HuH-7 (cell line): Measurements from ENCODE around the gene KCND3.

Experiments used
- DNase-seq: peaks from one replicate; pipeline ENCODE4 v3.0.0; 2011; ENCODE audit warnings: low spot score

KCND3 gene

GRCh38 chr1:111988743-111989453 is 570 bp downstream of the KCND3 start:
- DNase-seq: no peak

DNA sequence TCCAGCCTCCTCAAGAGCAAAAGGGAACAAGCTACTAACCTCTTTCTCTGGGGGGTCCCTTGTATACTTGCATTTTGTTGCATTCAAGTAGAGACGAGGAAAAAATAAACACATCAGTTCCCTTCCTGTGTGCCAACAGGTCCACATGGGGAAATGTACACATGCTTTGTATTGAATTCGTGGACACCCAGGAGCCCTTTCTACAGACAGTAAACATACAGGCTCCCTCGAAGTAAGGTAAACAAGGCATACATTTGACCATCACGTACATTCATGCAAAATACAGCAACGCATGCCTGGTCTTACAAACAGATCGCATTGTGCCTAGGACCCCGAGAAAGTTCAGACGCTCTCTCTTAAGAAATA is 1.1 kb downstream of the KCND3 start:
- DNase-seq: no peak

DNA sequence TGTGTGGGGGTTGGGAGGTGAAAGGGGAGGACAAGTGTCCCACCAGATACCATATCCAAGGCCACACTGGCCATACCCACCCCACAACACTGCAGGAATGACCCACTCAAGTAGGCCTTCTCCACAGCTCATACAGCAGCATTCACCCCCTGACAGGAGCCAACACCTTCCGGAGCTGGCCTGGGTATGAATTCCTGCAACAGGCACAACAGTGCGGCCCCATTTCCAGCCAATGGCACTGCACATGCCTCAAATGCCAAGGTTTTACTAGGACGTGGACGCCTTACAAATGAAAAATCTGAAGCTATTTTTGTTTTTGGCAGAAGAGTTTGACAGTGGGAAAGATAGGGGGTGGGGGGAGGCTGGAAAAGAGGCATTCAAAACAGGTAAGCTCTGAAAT is 2.0 kb downstream of the KCND3 start:
- DNase-seq: no peak

DNA sequence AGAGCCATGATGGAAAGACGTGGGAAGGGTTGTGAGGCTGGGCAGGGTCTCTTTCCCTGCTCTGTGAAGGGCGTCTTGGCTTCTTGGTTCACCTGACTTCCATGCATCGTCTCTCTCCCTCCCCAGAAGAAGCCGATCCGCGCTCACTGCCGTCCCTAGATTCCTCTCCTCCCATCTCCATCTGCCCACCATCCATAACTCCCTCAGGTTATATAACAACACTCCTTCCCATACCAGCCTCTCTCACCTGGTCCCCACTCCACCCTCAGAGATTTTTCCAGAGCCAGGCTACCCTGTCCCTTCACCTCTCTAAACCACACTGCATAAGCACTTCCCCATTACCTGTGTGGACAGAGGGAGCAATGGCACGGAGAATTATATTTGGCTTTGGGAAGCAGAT is 6.0 kb downstream of the KCND3 start:
- no peak for DNase-seq

GRCh38 chr1:111982428-111982827 is 7.0 kb downstream of the KCND3 start:
- no peak for DNase-seq

DNA sequence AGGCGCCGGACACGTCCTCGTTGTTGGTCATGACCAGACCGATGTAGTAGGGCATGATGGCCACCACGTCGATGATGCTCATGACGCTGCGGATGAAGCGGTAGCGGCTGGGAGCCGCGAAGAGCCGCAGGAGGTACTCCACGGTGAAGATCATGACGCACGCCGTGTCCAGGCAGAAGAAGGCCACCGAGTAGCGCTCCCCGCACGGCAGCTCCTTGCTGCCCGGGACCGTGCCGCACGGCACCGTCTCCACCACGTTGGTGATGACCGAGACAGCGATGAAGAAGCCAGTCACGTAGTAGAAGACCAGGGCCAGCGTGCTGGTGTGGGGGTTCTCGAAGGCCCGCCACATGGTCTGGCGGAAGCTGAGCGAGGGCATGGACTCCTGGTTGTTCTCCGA is 7.6 kb downstream of the KCND3 start:
- no peak for DNase-seq

DNA sequence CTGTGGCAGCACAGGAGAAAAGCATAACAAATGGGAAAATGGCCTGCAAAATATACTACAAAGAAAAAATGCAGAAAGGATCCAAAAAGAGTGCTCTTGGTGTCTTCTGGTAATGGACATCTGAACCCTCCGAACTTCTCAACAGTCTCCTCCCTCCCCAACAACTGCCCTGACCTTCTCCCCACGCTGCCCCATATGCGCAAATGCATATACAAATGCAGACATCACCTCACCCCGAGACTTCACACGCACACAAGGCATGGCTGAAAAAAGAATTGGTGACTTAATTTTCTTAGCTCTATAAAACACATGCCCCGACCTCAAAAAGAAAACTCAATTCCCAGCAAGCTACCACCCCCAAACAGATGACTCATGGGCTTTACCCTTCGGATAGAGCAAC is 8.4 kb downstream of the KCND3 start:
- DNase-seq: no peak

DNA sequence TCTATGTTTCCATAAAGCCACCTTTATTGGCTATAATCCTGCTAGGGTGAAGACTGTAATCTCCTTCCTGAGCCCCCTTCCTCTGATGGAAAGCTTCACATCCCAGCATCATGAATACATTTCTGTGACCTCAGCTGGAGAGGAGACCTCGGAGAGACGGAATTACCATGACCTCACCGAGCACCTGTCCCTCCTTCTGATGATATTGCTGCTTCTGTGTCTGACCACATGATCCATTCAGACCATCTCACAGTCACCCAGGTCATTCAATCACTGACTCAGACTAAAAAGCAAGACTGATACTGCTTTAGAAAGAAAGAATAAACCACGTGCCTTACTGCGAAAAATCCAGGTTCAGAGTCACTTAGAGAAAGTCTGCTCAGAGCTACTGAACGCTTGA is 8.8 kb downstream of the KCND3 start:
- DNase-seq: no peak

DNA sequence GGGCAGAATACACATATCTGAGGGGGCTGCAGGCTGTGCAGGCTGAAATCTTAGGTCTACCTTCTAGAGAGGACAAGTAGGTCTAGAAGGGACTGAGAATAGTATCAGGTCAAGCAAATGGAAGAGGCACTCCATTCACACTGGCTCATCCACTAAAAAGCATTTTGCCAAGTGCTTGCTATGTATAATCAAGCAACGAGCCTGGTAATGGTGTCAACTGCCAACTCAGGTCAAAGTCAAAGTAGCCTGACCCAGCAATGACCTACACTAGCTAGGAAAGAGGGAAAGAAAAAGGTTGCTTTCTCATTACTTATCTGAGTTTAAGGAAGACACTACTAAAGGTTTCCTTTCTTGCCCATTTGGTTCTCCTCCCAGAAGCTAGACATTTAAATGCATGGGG is 10.8 kb downstream of the KCND3 start:
- no peak for DNase-seq

DNA sequence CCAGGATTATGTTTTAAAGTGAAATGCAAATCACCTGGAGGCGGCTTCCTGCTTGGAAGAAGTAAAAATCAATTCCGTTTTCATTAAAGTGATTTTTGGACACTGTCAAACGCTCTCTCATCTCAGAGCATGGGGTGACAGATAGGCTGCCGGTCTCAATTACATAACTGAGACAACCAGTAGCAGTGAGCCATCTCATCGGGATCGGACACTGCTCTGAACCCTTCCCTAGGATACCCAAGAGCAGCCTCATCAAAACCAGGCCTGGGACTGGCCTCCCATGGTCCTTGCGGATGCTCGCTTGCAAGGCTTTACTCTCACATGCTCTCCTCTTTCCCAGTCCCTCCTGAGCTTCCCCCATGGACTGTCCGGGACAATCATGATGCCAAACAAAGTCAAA is 12.1 kb downstream of the KCND3 start:
- no peak for DNase-seq

DNA sequence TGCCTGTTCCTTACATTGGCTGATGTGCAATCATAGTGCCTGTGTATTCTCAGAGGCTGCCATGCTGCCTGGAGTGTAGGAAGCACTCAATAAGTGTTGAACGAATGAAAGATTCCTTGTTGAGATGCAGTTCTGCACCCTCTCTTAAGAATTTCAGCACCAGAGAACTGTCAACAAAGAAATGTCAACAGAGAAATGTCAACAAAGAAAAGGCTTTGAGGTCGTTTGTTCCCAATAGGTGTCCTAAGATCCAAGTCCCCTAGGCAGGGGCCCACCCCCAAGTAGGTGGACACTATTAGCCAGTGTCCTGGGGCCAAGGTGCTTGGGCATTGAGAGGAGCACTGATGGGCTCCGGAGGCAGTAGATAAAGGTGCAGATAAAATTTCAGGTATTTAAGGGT is 12.6 kb downstream of the KCND3 start:
- DNase-seq: peak; percentile 23

GRCh38 chr1:111976332-111976731 is 13.1 kb downstream of the KCND3 start:
- DNase-seq: no peak

DNA sequence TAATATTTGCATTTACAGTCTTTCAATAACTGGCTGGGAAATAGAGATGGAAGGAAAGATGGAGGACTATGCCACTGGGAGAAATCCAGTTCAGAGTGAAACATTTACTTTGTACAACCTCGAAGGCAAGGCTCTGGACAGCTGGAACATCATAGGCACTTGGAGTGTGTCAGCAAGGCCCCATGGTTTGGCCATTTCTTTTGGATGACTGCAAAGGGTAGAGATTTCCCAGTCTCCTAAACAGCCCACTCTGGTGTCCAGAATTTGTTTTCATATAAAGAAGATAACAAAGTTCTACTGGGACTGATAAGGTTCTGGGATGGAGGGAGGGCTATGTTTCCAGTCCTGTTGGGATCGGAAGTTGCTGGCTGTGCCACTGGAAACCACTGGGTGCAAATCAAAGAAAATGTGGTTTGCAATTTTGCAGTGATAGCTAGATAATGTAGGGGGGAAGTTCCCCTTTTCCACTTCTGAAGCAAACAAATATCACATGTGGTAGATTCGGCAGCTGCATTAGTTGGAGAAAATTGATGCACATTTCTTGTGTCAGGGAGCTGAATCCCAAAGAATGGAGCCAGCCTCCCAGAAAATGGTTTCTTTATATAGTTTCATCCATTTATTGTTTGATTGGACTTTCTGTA is 16.2 kb downstream of the KCND3 start:
- no peak for DNase-seq

GRCh38 chr1:111971396-111971795 is 18.1 kb downstream of the KCND3 start:
- no peak for DNase-seq

DNA sequence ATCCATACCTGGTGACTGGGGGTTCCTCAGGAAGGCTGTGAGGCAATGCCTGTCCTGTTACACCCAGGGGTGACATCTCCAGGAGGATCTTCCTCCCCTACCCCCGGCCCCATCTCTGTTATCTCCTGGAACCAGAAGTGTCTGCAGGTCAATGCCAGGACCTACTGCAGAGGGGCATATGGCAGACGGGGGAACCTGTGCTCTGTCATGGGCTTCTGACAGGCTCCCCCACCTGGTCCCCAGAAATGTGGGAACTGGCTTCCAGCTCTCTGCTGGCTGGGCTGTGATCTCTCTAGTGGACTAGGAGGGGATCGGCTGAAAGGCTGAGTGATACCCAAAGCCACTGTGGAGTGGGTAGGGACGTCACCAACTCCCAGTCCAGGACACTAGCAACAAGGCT is 21.0 kb downstream of the KCND3 start:
- no peak for DNase-seq

DNA sequence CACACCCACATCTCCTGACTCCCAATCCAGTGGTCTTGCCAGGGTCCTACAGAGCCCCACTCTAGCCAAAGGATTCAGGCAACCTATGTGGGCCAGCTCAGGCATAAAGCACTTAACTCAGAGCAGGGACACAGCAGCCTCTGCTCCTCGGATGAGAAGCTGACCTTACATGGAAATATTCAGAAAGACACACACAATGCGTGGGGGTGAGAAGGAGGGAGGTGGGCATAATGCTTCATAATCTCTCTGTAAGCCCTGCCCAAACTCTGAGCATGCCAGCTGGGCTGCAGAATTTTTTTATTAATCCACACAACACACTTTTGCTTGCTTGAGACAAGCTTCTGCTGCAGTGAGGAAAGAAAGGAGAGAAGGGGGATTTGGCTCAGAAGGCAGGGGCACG is 21.6 kb downstream of the KCND3 start:
- DNase-seq: no peak

DNA sequence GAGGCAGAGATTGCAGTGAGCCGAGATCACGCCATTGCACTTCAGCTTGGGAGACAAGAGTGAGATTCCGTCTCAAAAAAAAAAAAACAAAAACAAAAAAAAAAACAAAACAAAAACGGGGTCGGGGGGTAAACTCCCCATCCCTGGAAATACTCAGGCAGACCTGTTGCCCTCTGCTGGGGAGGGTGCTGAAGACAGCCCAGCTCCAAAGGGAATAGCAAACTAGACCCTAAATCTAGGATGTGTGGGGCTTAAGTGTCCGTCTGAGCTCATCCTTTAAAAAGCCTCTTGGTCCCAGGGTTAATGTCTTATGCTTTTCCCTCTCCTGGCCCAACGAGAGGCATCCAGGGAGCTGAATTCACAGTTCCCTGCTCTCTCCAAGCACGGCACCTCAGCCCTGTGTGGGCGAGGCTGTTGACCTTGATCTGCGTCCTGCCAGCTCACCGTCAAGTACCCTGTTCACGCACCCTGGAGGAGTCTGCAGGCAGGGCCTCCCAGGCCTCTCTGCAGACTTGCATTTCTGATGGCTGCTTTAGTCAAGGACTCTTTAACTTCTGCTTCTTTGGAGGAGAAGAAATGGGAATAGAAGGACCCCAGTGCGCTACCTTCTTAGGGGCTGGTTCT is 22.3 kb downstream of the KCND3 start:
- DNase-seq: no peak

GRCh38 chr1:111965781-111966443 is 23.6 kb downstream of the KCND3 start:
- DNase-seq: no peak

GRCh38 chr1:111963985-111964738 is 25.3 kb downstream of the KCND3 start:
- no peak for DNase-seq

DNA sequence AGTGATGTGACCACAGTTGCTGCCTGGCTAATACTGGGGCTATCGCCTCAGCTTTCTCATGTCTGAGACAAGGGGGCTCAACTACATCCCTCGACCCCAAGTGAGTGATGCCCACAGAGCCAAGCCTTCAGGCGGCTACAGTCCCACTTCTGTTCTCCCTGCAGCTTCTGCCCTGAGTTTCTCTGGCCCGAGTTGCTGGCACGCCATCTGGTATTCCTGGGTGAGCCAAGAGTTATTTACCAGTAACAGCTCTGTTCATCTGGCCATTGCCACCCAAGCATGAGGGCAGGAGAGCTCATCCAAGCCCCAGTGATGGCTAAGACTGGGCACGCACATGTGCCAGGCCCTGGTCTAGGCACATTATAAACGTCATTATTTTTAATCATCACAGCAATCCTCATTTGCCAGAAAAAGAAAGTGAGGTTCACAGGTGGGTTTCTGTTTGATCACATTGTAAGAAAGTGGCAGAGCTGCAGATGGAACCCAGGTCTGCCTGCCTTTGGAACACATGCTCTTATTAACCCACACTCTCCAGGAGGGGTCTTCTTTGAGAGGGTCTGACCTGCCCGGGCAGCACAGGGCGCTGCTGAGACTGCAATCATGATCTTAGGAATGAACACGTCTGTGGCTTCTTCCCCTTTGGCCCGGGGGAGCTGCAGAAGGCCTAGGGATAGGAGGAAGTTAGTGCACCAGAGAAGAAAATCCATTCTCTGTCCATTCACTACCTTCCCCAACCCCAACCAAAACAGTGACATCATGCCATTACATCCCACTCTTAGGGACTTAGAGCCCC is 27.5 kb downstream of the KCND3 start:
- DNase-seq: no peak

DNA sequence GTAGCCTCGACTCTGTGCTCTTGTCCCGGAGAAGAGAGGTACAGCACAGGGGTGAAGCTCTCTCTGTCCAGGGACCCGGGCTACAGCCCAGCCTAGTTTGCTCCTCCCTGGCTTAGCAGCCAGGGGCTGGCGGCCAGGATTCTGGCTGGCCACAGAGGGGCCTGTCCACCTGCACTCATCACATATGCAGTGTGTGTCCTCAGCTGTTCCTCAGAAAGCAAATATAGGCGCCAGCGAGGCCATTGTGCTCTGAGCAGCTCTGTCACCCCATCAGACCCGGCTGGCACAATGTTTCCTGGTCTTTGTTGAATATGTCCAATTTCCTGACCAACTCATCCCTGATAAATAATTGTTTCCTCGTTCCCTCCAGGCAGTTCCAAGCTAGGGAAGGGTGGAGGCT is 28.5 kb downstream of the KCND3 start:
- no peak for DNase-seq

GRCh38 chr1:111959436-111959835 is 30.0 kb downstream of the KCND3 start:
- DNase-seq: no peak
